ENCODE measurements around the gene COPG1.

DNA sequence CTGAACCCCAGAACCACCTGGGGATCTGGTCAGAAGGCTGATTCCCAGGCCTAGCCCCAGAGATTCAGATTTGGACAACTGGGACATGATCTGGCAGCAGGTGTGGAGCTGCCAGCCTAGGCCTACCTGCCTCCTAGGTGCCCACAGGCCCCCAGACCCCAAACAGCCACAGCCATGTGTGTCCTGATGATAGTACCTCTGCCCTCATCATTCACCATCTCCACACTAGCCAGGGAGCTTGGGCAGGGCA lies 63.9 kb downstream of the COPG1 start:
- TF ChIP-seq, protein P1, sequence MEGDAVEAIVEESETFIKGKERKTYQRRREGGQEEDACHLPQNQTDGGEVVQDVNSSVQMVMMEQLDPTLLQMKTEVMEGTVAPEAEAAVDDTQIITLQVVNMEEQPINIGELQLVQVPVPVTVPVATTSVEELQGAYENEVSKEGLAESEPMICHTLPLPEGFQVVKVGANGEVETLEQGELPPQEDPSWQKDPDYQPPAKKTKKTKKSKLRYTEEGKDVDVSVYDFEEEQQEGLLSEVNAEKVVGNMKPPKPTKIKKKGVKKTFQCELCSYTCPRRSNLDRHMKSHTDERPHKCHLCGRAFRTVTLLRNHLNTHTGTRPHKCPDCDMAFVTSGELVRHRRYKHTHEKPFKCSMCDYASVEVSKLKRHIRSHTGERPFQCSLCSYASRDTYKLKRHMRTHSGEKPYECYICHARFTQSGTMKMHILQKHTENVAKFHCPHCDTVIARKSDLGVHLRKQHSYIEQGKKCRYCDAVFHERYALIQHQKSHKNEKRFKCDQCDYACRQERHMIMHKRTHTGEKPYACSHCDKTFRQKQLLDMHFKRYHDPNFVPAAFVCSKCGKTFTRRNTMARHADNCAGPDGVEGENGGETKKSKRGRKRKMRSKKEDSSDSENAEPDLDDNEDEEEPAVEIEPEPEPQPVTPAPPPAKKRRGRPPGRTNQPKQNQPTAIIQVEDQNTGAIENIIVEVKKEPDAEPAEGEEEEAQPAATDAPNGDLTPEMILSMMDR (IDR thresholded peaks at IDR 0.05) = no peak
- no peak for TF ChIP-seq POLR2A (IDR thresholded peaks at IDR 0.05)
